ENCODE results near the gene ELMO1. TPM values are rescaled to one million over a fixed set of nuclear protein-coding genes. Genes with fewer than 3 reads are reported as not detected.

The ELMO1 gene
- total and polyA plus RNA-seq, 2 of the 13 experiments (the other 11 are each of a cell fraction or from before 2014, with no cell fraction given), result 0.11 to 0.17 TPM

- no peak for FAIRE-seq
- Histone ChIP-seq H3K4me3 (replicated peaks in 1 of 3; ENCODE audit: insufficient read depth in 1 of 3, low read depth in 2 of 3, low read length in 3 of 3) (no peak overlapping the region), H3K79me2 (ENCODE audit: insufficient read depth, low read length) (no peaks in the 10 kb centered on the region), H3K9me3 (ENCODE audit: low read length) (no peaks in the 10 kb centered on the region), H3K27me3 (ENCODE audit: control insufficient read depth in 1 of 2, insufficient read depth in 2 of 2, low read length in 2 of 2) (no peaks in the 10 kb centered on the region; a peak in 1 of 5 replicates), H3K36me3 (replicated peaks in 1 of 2; ENCODE audit: control insufficient read depth in 1 of 2, insufficient read depth in 2 of 2, low read length in 2 of 2) (no peaks in the 10 kb centered on the region), H3K4me1 (ENCODE audit: insufficient read depth, low read length) (no peaks in the 10 kb centered on the region), H3K4me2 (ENCODE audit: low read depth, low read length) (no peak overlapping the region), H4K20me1 (ENCODE audit: insufficient read depth, low read length) (no peaks in the 10 kb centered on the region), H3K27ac (ENCODE audit: extremely low read length, insufficient read depth, low read length) (no peak overlapping the region), H3K9ac (ENCODE audit: insufficient read depth, low read depth, low read length) (no peak overlapping the region), H2AFZ (ENCODE audit: low read length) (no peak overlapping the region)
- ChIA-PET CTCF (ENCODE audit: low intra/inter-chr PET ratio, low total read pairs) (no interaction called here), POLR2A (no interaction called here)
- intact Hi-C loops (cut with micrococcal nuclease; ENCODE audit: unreplicated experiment) (no loop called here), in situ Hi-C loops (cut with HindIII; ENCODE audit: extremely low pct_ligation_motif_present, low pct_unique_long_range_greater_than_20kb) (no loop called here)
- no peak for DNase-seq (ENCODE audit: low spot score)
- ATAC-seq, result no peak
- BruUV-seq (replicated peaks), result no TSS peak
- no peak for TF ChIP-seq ZBTB40 (IDR thresholded peaks at IDR 0.05)
- TF ChIP-seq ZBTB40 (CRISPR knock-in tag; IDR thresholded peaks at IDR 0.05), result no peak
- TF ChIP-seq THAP11 (CRISPR knock-in tag; IDR thresholded peaks at IDR 0.05), result peak; percentile 91
- TF ChIP-seq GATAD2A (CRISPR knock-in tag; IDR thresholded peaks at IDR 0.05), result no peak
- TF ChIP-seq ZFAT (CRISPR knock-in tag; conservative IDR thresholded peaks at IDR 0.05), result no peak
- TF ChIP-seq MED13 (CRISPR knock-in tag; IDR thresholded peaks at IDR 0.05), result no peak
- TF ChIP-seq SMAD1 (CRISPR knock-in tag; IDR thresholded peaks at IDR 0.05; ENCODE audit: borderline replicate concordance, low read depth), result no peak
- TF ChIP-seq CHD2 (IDR thresholded peaks at IDR 0.05; ENCODE audit: low read depth, low read length), result no peak
- TF ChIP-seq CREBL2 (CRISPR knock-in tag; IDR thresholded peaks at IDR 0.05; ENCODE audit: borderline replicate concordance), result no peak
- no peak for TF ChIP-seq BRCA1 (CRISPR knock-in tag; IDR thresholded peaks at IDR 0.05)
- TF ChIP-seq ZNF143 (CRISPR knock-in tag; IDR thresholded peaks at IDR 0.05), result peak; percentile 75
- no peak for TF ChIP-seq SRSF1 (optimal IDR thresholded peaks at IDR 0.05; ENCODE audit: low read depth, low read length)
- no peak for TF ChIP-seq MEIS2 (CRISPR knock-in tag; IDR thresholded peaks at IDR 0.05)
- TF ChIP-seq SYNCRIP (IDR thresholded peaks at IDR 0.05; ENCODE audit: insufficient read depth, low read depth, low read length), result no peak
- no peak for TF ChIP-seq HOXA9 (CRISPR knock-in tag; IDR thresholded peaks at IDR 0.05; ENCODE audit: borderline replicate concordance)
- no peak for TF ChIP-seq ZNF484 (CRISPR knock-in tag; IDR thresholded peaks at IDR 0.05; ENCODE audit: borderline replicate concordance, low read depth)
- no peak for TF ChIP-seq ZNF160 (CRISPR knock-in tag; IDR thresholded peaks at IDR 0.05)
- no peak for TF ChIP-seq MEIS1 (CRISPR knock-in tag; IDR thresholded peaks at IDR 0.05; ENCODE audit: borderline replicate concordance)
- no peak for TF ChIP-seq SNAPC5 (CRISPR knock-in tag; IDR thresholded peaks at IDR 0.05; ENCODE audit: borderline replicate concordance)
Measured at GRCh38 chr7:36871863-36872262, 576.8 kb downstream of the ELMO1 start.

All from HepG2 (cell line).